H1 (cell line): Measurements from ENCODE around the gene COA1. TPM values are rescaled to one million over a fixed set of nuclear protein-coding genes. Genes with fewer than 3 reads are reported as not detected.

Source experiments
- BCL11A ChIP-seq, 2 experiments: IDR thresholded peaks; one replicate each; pipeline ENCODE4 v1.6.1; 2011; ENCODE audit warnings: low read depth in 2 of 2, low read length in 2 of 2, mild to moderate bottlenecking in 2 of 2
- POLR2AphosphoS5 ChIP-seq: IDR thresholded peaks from 2 replicates; pipeline ENCODE4 v1.6.1; 2011; ENCODE audit warnings: low read depth, low read length
- TBP ChIP-seq: IDR thresholded peaks from 2 replicates; pipeline ENCODE4 v1.6.1; 2011; ENCODE audit warnings: low read depth, low read length, improper control_type of control experiment
- polyA plus RNA-seq, 7 experiments: library from polyadenylated mRNA; depleted of rRNA in 3 of 7; stranded (reverse) in 5 of 7; unstranded in 2 of 7; fragments of >200 nt in 5 of 7; fragments of 200-250 nt in 2 of 7; gene quantifications; 1 replicate in 5 of 7; 2 replicates in 1 of 7; 4 replicates in 1 of 7; pipeline versions ENCODE4 v1.2.1 to v1.2.3, GENCODE V29; 2011 to 2013; ENCODE audit warnings: missing spikeins in 2 of 7, mixed read lengths in 2 of 7
- total RNA-seq: library from RNA; stranded (reverse); fragmentation: NEBNext Ultra II Directional; extraction: Animal tissue kit (Norgen Biotek cat#: 25700); gene quantifications from 2 replicates; pipeline ENCODE4 v1.2.1, GENCODE V29; 2021

COA1 gene
- total and polyA plus RNA-seq, 2 of the 8 experiments (the other 6 are each of a cell fraction or from before 2014, with no cell fraction given): 98.6 to 143 TPM

- TF ChIP-seq BCL11A (IDR thresholded peaks at IDR 0.05; ENCODE audit: low read depth in 2 of 2, low read length in 2 of 2): no peak
- no peak for TF ChIP-seq TBP
- no peak for TF ChIP-seq POLR2AphosphoS5
Observed at GRCh38 chr7:43680736-43681135, 48.6 kb downstream of the COA1 start (continued).
